Measurements from ENCODE around the gene CFAP54.

GRCh38 chr12:96669786-96670185 is 180.4 kb downstream of the CFAP54 start:
- TF ChIP-seq CTCF (IDR thresholded peaks at IDR 0.05) (no peak), POLR2AphosphoS5 (IDR thresholded peaks at IDR 0.05; ENCODE audit: insufficient read depth in 1 of 2, low read depth in 1 of 2) (no peak)
